Activated CD4-positive, alpha-beta T cell treated with anti-CD3 and anti-CD28 coated beads, Interleukin-2, amount 50 U/mL, for 1 hour (primary cell): ENCODE data around the gene SNAPC4.

Experiments
- DNase-seq: peaks from one replicate; pipeline ENCODE4 v3.0.0-alpha.2; 2020

SNAPC4 gene

GRCh38 chr9:136400038-136400834 is at the start of gene SNAPC4:
SNAPC4 (minus strand) TSS chr9:136400170; CDS start chr9:136398428, 1,742 bp downstream.
- DNase-seq, result peak; percentile 83

- no peak for DNase-seq
Observed at GRCh38 chr9:136448655-136449054, 48.7 kb upstream of the SNAPC4 start.

- no peak for DNase-seq
Observed at GRCh38 chr9:136447173-136447778, 47.3 kb upstream of the SNAPC4 start.

GRCh38 chr9:136445799-136446198 is 45.8 kb upstream of the SNAPC4 start:
- no peak for DNase-seq

- no peak for DNase-seq
Observed at GRCh38 chr9:136444102-136444501, 44.1 kb upstream of the SNAPC4 start.

- DNase-seq, result no peak
Observed at GRCh38 chr9:136443687-136444086, 43.7 kb upstream of the SNAPC4 start.

GRCh38 chr9:136443087-136443486 is 43.1 kb upstream of the SNAPC4 start:
- DNase-seq, result no peak

GRCh38 chr9:136442265-136442664 is 42.3 kb upstream of the SNAPC4 start:
- no peak for DNase-seq

GRCh38 chr9:136441681-136442245 is 41.8 kb upstream of the SNAPC4 start:
- DNase-seq, result no peak

GRCh38 chr9:136441191-136441680 is 41.3 kb upstream of the SNAPC4 start:
- DNase-seq, result no peak

GRCh38 chr9:136439481-136440408 is 39.8 kb upstream of the SNAPC4 start, which contains the start of gene INPP5E:
INPP5E (minus strand) TSS chr9:136439845; CDS start chr9:136439419, 426 bp downstream.
- DNase-seq, result peak; percentile 82

GRCh38 chr9:136438548-136439480 is 38.8 kb upstream of the SNAPC4 start:
- DNase-seq, result peak; percentile 49

GRCh38 chr9:136437839-136438547 is 38.0 kb upstream of the SNAPC4 start:
- DNase-seq, result no peak

GRCh38 chr9:136437430-136437829 is 37.5 kb upstream of the SNAPC4 start:
- DNase-seq, result no peak

GRCh38 chr9:136436055-136436634 is 36.2 kb upstream of the SNAPC4 start:
- DNase-seq, result no peak

- DNase-seq, result no peak
Observed at GRCh38 chr9:136434580-136435169, 34.7 kb upstream of the SNAPC4 start.

GRCh38 chr9:136433849-136434579 is 34.0 kb upstream of the SNAPC4 start:
- no peak for DNase-seq

GRCh38 chr9:136433043-136433715 is 33.2 kb upstream of the SNAPC4 start:
- DNase-seq, result no peak

- DNase-seq, result no peak
Observed at GRCh38 chr9:136432591-136432990, 32.6 kb upstream of the SNAPC4 start.
